HL-60 (cell line): ENCODE measurements around the gene CFAP73.

Source experiments
- DNase-seq, 2 experiments: peaks; one replicate each; pipeline ENCODE4 v3.0.0-alpha.2; 2010 to 2020; ENCODE audit warnings: low read depth in 1 of 2, low spot score in 1 of 2
- H3K27ac ChIP-seq: fragments of 250-450 bp; sonication (Bioruptor Pico); replicated peaks from 2 replicates; pipeline ENCODE4 v1.5.1; 2020; ENCODE audit warnings: mild to moderate bottlenecking, moderate library complexity
- H3K27me3 ChIP-seq: fragments of 250-450 bp; sonication (Bioruptor Pico); 2 replicates; pipeline ENCODE4 v1.5.1; 2021; ENCODE audit warnings: mild to moderate bottlenecking, moderate library complexity; ENCODE audit not compliant: insufficient read depth, poor library complexity, severe bottlenecking
- H3K4me3 ChIP-seq: replicated peaks from 2 replicates; pipeline ENCODE4 v1.5.1; 2011; ENCODE audit warnings: mild to moderate bottlenecking, control low read depth, low read length; ENCODE audit not compliant: insufficient read depth
- CTCF ChIP-seq: IDR thresholded peaks from one replicate; pipeline ENCODE4 v1.5.1; 2011; ENCODE audit warnings: low read length, control low read depth, inconsistent platforms; ENCODE audit not compliant: insufficient read depth
- GABPA ChIP-seq: IDR thresholded peaks from 2 replicates; pipeline ENCODE4 v1.6.1; 2012; ENCODE audit warnings: low read depth
- POLR2AphosphoS5 ChIP-seq: IDR thresholded peaks from 2 replicates; pipeline ENCODE4 v1.6.1; 2012; ENCODE audit warnings: low read depth
- REST ChIP-seq: IDR thresholded peaks from 2 replicates; pipeline ENCODE4 v1.6.1; 2012; ENCODE audit warnings: low read depth; ENCODE audit not compliant: insufficient replicate concordance
- SPI1 ChIP-seq: IDR thresholded peaks from 2 replicates; pipeline ENCODE4 v1.6.1; 2012; ENCODE audit warnings: low read depth, mild to moderate bottlenecking, borderline replicate concordance

Gene CFAP73

GRCh38 chr12:113184098-113184899 lies 34.8 kb downstream of the CFAP73 start:
- Histone ChIP-seq H3K27ac (peak overlapping the region; percentile 99), H3K27me3 (no peaks in the 10 kb centered on the region), H3K4me3 (peak overlapping the region; percentile 87)
- TF ChIP-seq SPI1 (no peak), REST (no peak), CTCF (no peak), GABPA (no peak), POLR2AphosphoS5 (no peak; the same call in 1 of the 2 replicates)
- no peak for DNase-seq

- no peak for TF ChIP-seq REST
- TF ChIP-seq POLR2AphosphoS5, result peak; percentile 58; the same call in 1 of the 2 replicates
- TF ChIP-seq SPI1, result no peak
- no peak for TF ChIP-seq CTCF
- TF ChIP-seq GABPA, result no peak
- H3K27me3 ChIP-seq, result no peaks in the 10 kb centered on the region
- peak overlapping the region; percentile 87 for H3K4me3 ChIP-seq
- DNase-seq, result peak; percentile 85 to 93
- H3K27ac ChIP-seq, result peak overlapping the region; percentile 99
Observed at GRCh38 chr12:113184900-113185179, 35.3 kb downstream of the CFAP73 start.

- peak; percentile 74 for DNase-seq
- TF ChIP-seq CTCF, result no peak
- TF ChIP-seq POLR2AphosphoS5, result peak; percentile 79
- TF ChIP-seq SPI1, result no peak
- peak; percentile 72 for TF ChIP-seq REST
- peak within 1 kb of the TSS; percentile 87 for H3K4me3 ChIP-seq
- no peaks in the 10 kb centered on the region for H3K27me3 ChIP-seq
- H3K27ac ChIP-seq, result peak within 1 kb of the TSS; percentile 99
Observed at GRCh38 chr12:113185180-113186032, 35.9 kb downstream of the CFAP73 start, which contains the start of the genes DDX54 and RITA1. DDX54 (minus strand) TSS chr12:113185478; CDS start chr12:113185451, 27 bp downstream. RITA1 (plus strand) TSS chr12:113185721; CDS start chr12:113186747, 1,026 bp downstream.
